Activated T-cell treated with anti-CD3 and anti-CD28 coated beads, Interleukin-2, amount 50 U/mL, for 4 hours (primary cell): ENCODE measurements around the gene ZBTB8OS. TPM values are rescaled to one million over a fixed set of nuclear protein-coding genes. Genes with fewer than 3 reads are reported as not detected.
A peak's percentile ranks its signal among the peaks of the same experiment; 100 is the strongest.
"Not testable (repeated sequence)": the region's sequence is repeated elsewhere in the genome, so short reads cannot be mapped to it uniquely, and the experiment has no call there.

ENCODE experiments used
- ATAC-seq, 2 donors: fragments of 200-7000 bp; cut with Tn5 transposase; one replicate each; pipeline ENCODE4 v1.10.0; 2021
- DNase-seq: peaks from one replicate; pipeline ENCODE4 v3.0.0-alpha.2; 2020
- H3K27me3 Mint-ChIP-seq: one replicate; pipeline ENCODE4 v1.8.0; 2021; ENCODE audit warnings: low read depth, mixed read lengths
- H3K36me3 Mint-ChIP-seq: one replicate; pipeline ENCODE4 v1.8.0; 2022; ENCODE audit warnings: mixed read lengths; ENCODE audit not compliant: insufficient read depth
- H3K4me1 Mint-ChIP-seq: one replicate; pipeline ENCODE4 v1.8.0; 2021; ENCODE audit warnings: low read depth, mixed read lengths
- H3K4me3 Mint-ChIP-seq: one replicate; pipeline ENCODE4 v1.8.0; 2021; ENCODE audit warnings: mild to moderate bottlenecking, moderate library complexity, mixed read lengths
- H3K9me3 Mint-ChIP-seq: one replicate; pipeline ENCODE4 v1.8.0; 2021; ENCODE audit warnings: mixed read lengths
- total RNA-seq, 3 donors: library from RNA; stranded (reverse); gene quantifications; one replicate each; pipeline ENCODE4 v1.2.1, GENCODE V29; 2021

The ZBTB8OS gene
- total RNA-seq, 3 donors from 2014 or later: 54.2 to 66.4 (median 54.6) TPM

DNA sequence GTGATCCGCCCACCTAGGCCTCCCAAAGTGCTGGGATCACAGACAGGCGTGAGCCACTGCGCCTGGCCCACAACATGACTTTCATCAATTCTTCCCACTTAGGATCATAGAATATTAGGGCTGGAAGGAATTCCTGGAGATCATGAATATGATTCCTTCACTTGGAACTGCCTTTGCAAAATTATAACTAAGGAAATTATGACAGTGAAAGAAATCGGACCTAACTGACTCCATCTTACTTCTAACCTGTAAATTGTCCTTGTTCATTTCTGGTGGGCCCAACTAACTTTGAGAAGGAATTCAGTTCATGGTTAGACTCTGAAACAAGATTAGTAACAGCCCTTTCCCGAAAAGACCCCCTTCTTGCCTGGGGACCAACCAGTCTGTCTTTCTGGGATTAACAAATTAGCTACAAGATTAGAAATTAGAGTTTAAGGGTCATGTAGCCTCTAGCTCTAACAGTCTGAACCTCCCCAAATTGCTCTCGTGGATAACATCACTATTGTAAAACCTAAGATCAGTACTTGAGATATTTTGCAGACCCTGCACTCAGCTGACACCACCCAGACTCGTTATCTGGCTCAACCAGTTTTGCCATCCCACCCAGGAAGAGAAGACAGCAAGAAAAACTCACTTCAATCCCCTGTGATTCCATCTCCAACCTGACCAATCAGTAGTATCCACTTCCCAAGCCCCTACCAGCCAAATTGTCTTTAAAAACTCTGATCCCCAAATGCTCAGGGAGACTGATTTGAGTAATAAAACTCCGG lies 14.7 kb downstream of the ZBTB8OS start:
- Mint-ChIP-seq H3K27me3 (no peaks in the 10 kb centered on the region), H3K36me3 (peaks cover 31% of the 10 kb centered on the region), H3K4me3 (no peak overlapping the region), H3K9me3 (no peaks in the 10 kb centered on the region), H3K4me1 (peaks cover 17% of the 10 kb centered on the region)
- DNase-seq (no peak), ATAC-seq (no peak)

- H3K4me3 Mint-ChIP-seq: no peak overlapping the region
- no peaks in the 10 kb centered on the region for H3K9me3 Mint-ChIP-seq
- DNase-seq (no peak), ATAC-seq (no peak)
- peaks cover 33% of the 10 kb centered on the region for H3K36me3 Mint-ChIP-seq
- H3K4me1 Mint-ChIP-seq: peaks cover 17% of the 10 kb centered on the region
- no peaks in the 10 kb centered on the region for H3K27me3 Mint-ChIP-seq
These were observed 17.5 kb downstream of the ZBTB8OS start for GRCh38 chr1:32632829-32633228.

DNA sequence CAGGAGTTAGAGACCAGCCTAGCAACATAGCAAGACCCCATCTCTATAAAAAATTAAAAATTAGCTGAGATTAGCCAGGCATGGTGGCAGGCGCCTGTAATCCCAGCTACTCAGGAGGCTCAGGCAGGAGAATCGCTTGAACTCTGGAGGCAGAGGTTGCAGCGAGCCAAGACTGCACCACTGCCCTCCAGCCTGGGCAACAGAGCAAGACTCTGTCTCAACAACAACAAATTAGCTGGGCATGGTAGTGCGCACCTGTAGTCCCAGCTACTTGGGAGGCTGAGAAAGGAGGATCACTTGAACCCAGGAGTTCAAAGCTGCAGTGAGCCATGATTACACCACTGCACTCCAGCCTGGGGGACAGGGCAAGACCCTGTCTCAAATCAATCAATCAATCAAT lies 20.2 kb downstream of the ZBTB8OS start:
- peaks cover 17% of the 10 kb centered on the region for H3K4me1 Mint-ChIP-seq

DNA sequence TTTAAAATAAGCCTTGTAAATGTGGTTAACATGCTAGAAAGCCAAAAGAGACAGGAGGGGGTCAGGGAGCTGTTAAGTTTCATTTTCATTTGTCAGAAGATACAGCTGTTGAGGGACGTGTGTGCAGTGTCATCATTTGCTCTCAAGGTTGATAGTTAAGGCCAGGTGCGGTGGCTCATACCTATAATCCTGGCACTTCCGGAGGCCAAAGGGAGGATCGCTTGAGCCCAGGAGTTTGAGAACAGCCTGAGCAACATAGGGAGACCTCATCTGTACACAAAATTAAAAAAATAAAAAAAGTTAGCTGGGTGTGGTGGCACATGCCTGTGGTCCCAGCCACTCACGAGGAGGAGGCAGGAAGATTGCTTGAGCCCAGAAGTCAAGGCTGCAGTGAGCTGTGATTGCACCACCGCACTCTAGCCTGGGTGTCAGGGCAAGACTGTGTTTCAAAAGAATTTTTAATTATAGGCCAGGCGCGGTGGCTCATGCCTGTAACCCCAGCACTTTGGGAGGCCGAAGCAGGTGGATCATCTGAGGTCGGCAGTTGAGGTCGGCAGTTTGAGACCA lies 22.7 kb downstream of the ZBTB8OS start:
- peaks cover 27% of the 10 kb centered on the region for H3K4me1 Mint-ChIP-seq
- ATAC-seq: no peak
- H3K27me3 Mint-ChIP-seq: no peaks in the 10 kb centered on the region
- H3K36me3 Mint-ChIP-seq: peaks cover 31% of the 10 kb centered on the region
- DNase-seq: no peak
- no peak overlapping the region for H3K4me3 Mint-ChIP-seq
- H3K9me3 Mint-ChIP-seq: peaks cover 4% of the 10 kb centered on the region

More for the DNA sequence above, 20.2 kb downstream of the ZBTB8OS start:
- peaks cover 31% of the 10 kb centered on the region for H3K36me3 Mint-ChIP-seq
- H3K9me3 Mint-ChIP-seq, H3K27me3 Mint-ChIP-seq, ATAC-seq, DNase-seq, H3K4me3 Mint-ChIP-seq: not testable (repeated sequence)

- peaks cover 33% of the 10 kb centered on the region for H3K36me3 Mint-ChIP-seq
- H3K27me3 Mint-ChIP-seq: no peaks in the 10 kb centered on the region
- peaks cover 4% of the 10 kb centered on the region for H3K9me3 Mint-ChIP-seq
- DNase-seq (no peak), ATAC-seq (no peak)
- peaks cover 30% of the 10 kb centered on the region for H3K4me1 Mint-ChIP-seq
- no peak overlapping the region for H3K4me3 Mint-ChIP-seq
These were observed 24.2 kb downstream of the ZBTB8OS start for GRCh38 chr1:32626176-32626575.

- H3K4me1 Mint-ChIP-seq: peaks cover 30% of the 10 kb centered on the region
These were observed 26.6 kb downstream of the ZBTB8OS start for GRCh38 chr1:32623775-32624174.

GRCh38 chr1:32622806-32623681 lies 27.3 kb downstream of the ZBTB8OS start:
- ATAC-seq (peak; percentile 89 to 90), DNase-seq (no peak)
- H3K36me3 Mint-ChIP-seq: peaks cover 36% of the 10 kb centered on the region

More at GRCh38 chr1:32623775-32624174, 26.6 kb downstream of the ZBTB8OS start:
- H3K27me3 Mint-ChIP-seq: no peaks in the 10 kb centered on the region
- peaks cover 4% of the 10 kb centered on the region for H3K9me3 Mint-ChIP-seq
- H3K4me3 Mint-ChIP-seq: peak overlapping the region; percentile 22
- DNase-seq: peak; percentile 13
- ATAC-seq: peak; percentile 69 to 74
- H3K36me3 Mint-ChIP-seq: peaks cover 36% of the 10 kb centered on the region

DNA sequence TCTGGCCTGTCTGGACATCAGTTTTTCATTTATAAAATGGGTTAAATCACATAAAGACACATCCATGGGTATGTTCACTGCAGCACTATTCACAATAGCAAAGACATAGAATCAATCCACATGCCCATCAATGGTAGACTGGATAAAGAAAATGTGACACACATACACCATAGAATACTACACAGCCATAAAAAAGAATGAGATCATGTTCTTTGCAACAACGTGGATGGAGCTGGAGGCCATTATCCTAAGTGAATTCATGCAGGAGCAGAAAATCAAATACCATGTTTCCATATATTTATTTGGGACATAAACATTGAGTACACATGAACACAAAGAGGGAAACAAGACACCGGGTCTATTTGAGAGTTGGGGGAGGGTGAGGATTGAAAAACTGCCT lies 28.1 kb downstream of the ZBTB8OS start:
- no peak for ATAC-seq

More at GRCh38 chr1:32622806-32623681, 27.3 kb downstream of the ZBTB8OS start:
- Mint-ChIP-seq H3K4me3 (peak overlapping the region; percentile 22), H3K4me1 (peaks cover 30% of the 10 kb centered on the region), H3K9me3 (peaks cover 4% of the 10 kb centered on the region), H3K27me3 (no peaks in the 10 kb centered on the region)

GRCh38 chr1:32619701-32620485 lies 30.5 kb downstream of the ZBTB8OS start:
- no peaks in the 10 kb centered on the region for H3K27me3 Mint-ChIP-seq
- no peak for DNase-seq
- ATAC-seq: no peak
- no peak overlapping the region for H3K4me3 Mint-ChIP-seq
- peaks cover 21% of the 10 kb centered on the region for H3K4me1 Mint-ChIP-seq
- peaks cover 4% of the 10 kb centered on the region for H3K9me3 Mint-ChIP-seq
- peaks cover 31% of the 10 kb centered on the region for H3K36me3 Mint-ChIP-seq

More for the DNA sequence above, 28.1 kb downstream of the ZBTB8OS start:
- H3K27me3 Mint-ChIP-seq: no peaks in the 10 kb centered on the region
- H3K36me3 Mint-ChIP-seq: peaks cover 32% of the 10 kb centered on the region
- DNase-seq: no peak
- H3K9me3 Mint-ChIP-seq: peaks cover 4% of the 10 kb centered on the region
- H3K4me3 Mint-ChIP-seq: no peak overlapping the region
- peaks cover 24% of the 10 kb centered on the region for H3K4me1 Mint-ChIP-seq

DNA sequence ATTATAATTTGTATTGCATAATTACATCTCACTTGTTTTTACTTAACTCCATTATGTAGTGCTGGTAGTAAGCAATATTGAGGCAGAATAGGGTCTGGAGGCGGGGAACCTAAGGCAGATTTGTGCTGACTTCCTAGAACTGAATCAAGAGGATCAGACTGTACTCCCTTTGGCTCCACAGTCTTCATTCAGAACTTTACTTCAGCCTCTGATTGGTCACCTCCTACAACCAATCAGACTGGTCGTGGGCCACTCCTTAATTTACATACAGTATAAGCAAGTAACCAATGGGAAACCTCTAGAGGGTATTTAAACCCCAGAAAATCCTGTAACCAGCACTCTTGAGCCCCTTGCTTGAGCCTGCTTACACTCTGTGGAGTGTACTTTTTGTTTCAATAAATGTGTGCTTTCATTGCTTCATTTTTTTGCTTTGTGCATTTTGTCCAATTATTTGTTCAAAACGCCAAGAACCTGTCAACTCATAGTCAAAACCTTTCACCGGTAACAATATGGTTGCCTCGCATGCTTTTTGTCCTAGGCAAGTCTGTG lies 31.6 kb downstream of the ZBTB8OS start:
- Mint-ChIP-seq H3K9me3 (no peaks in the 10 kb centered on the region), H3K36me3 (peaks cover 26% of the 10 kb centered on the region)
- no peak for ATAC-seq

DNA sequence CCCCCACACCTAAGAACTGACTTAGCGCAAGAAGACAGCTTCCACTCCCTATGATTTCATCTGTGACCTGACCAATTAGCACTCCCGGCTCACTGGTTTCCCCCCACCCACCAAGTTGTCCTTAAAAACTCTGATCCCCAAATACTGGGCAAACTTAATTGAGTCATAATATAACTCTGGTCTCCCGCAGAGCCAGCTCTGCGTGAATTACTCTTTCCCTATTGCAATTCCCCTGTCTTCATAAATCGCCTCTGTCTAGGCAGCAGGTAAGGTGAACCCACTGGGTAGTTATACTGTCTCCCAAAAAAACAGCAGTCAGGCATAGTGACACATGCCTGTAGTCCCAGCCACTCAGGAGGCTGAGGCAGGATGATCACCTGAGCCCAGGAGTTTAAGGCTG lies 36.9 kb downstream of the ZBTB8OS start:
- Mint-ChIP-seq H3K27me3 (no peaks in the 10 kb centered on the region), H3K36me3 (peaks cover 5% of the 10 kb centered on the region), H3K4me3 (no peak overlapping the region), H3K9me3 (no peaks in the 10 kb centered on the region), H3K4me1 (peaks cover 5% of the 10 kb centered on the region)
- ATAC-seq (no peak), DNase-seq (no peak)

More for the DNA sequence above, 31.6 kb downstream of the ZBTB8OS start:
- no peak for DNase-seq
- H3K4me3 Mint-ChIP-seq: no peak overlapping the region
- H3K27me3 Mint-ChIP-seq: no peaks in the 10 kb centered on the region
- peaks cover 14% of the 10 kb centered on the region for H3K4me1 Mint-ChIP-seq

DNA sequence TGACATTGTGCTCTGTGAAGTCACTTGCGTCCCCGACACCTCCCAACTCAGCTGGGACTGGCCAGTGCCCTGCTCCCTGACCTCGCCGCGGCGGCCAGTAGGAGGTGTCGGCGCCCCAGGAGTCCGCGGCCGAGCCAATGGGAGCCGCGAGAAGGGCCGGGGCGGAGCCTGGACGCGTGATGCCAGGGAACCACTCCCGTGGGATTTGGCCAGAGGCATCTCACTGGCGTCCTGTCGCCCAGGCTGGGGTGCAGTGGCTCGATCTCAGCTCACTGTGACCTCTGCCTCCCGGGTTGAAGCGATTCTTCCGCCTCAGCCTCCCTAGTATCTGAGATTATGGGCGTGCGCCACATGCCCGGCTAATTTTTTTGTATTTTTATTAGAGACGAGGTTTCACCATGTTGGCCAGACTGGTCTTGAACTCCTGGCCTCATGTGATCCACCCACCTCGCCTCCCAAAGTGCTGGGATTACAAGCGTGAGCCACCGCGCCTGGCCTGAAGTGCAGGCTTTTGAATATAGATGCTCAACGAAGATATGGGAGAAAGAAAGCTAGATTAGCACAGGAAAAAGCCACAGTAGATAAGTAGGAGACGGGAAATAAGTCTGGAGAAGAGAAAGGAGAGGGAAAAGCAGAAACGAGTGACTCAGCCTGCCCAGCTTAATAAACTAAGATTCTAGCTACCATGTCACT lies 38.0 kb downstream of the ZBTB8OS start:
- H3K4me1 Mint-ChIP-seq: peaks cover 5% of the 10 kb centered on the region
- H3K9me3 Mint-ChIP-seq: no peaks in the 10 kb centered on the region
- peaks cover 3% of the 10 kb centered on the region for H3K36me3 Mint-ChIP-seq
- DNase-seq (peak; percentile 10), ATAC-seq (peak; percentile 99 to 100)
- H3K27me3 Mint-ChIP-seq: no peaks in the 10 kb centered on the region
- peak overlapping the region; percentile 70 for H3K4me3 Mint-ChIP-seq

DNA sequence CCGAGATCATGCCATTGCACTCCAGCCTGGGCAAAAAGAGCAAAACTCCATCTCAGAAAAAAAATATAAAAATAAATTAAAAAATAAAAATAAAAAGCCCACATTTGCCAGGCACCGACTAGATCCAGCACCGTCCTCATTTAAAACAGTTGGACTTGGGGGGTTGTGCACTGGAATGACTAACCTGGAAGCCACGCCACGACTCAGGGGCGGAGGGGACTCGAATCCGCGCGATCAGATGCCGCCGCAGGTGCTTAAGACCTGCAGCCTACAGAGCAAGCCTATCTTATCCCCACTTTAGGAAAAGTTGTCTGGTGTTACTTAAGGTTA lies 38.5 kb downstream of the ZBTB8OS start:
- Mint-ChIP-seq H3K9me3 (no peaks in the 10 kb centered on the region), H3K36me3 (peaks cover 3% of the 10 kb centered on the region), H3K4me3 (peak overlapping the region; percentile 70), H3K4me1 (peaks cover 5% of the 10 kb centered on the region), H3K27me3 (no peaks in the 10 kb centered on the region)
- ATAC-seq (no peak), DNase-seq (no peak)
